Naive B cell (primary cell): Measurements from ENCODE around the gene CSF2. TPM values are rescaled to one million over a fixed set of nuclear protein-coding genes. Genes with fewer than 3 reads are reported as not detected.

ENCODE experiments used
- ATAC-seq, 2 donors: fragments of 150-1000 bp; cut with Tn5 transposase; 2 replicates each; pipeline ENCODE4 v1.10.0; 2021; ENCODE audit warnings: low read depth in 2 of 2, mild to moderate bottlenecking in 2 of 2, moderate library complexity in 2 of 2
- DNase-seq: peaks from one replicate; pipeline ENCODE4 v3.0.0; 2022
- H3K27ac Mint-ChIP-seq, 6 donors: one replicate each; pipeline ENCODE4 v1.8.0; 2020 to 2022; ENCODE audit warnings: mild to moderate bottlenecking in 6 of 6, mixed read lengths in 6 of 6, moderate library complexity in 5 of 6, inconsistent platforms in 2 of 6
- H3K27me3 Mint-ChIP-seq, 3 donors: one replicate each; pipeline ENCODE4 v1.8.0; 2021 to 2022; ENCODE audit warnings: mixed read lengths in 3 of 3, mild to moderate bottlenecking in 1 of 3
- H3K36me3 Mint-ChIP-seq, 2 donors: one replicate each; pipeline ENCODE4 v1.8.0; 2020 to 2022; ENCODE audit warnings: mixed read lengths in 2 of 2, inconsistent platforms in 1 of 2, mild to moderate bottlenecking in 1 of 2
- H3K4me1 Mint-ChIP-seq, 3 donors: one replicate each; pipeline ENCODE4 v1.8.0; 2020 to 2022; ENCODE audit warnings: mixed read lengths in 3 of 3, inconsistent platforms in 1 of 3, mild to moderate bottlenecking in 1 of 3, moderate library complexity in 1 of 3
- H3K4me3 Mint-ChIP-seq, 8 donors: one replicate each; pipeline ENCODE4 v1.8.0; 2020 to 2022; ENCODE audit warnings: mild to moderate bottlenecking in 8 of 8, mixed read lengths in 8 of 8, moderate library complexity in 8 of 8, inconsistent platforms in 2 of 8
- H3K9me3 Mint-ChIP-seq, 7 donors: one replicate each; pipeline ENCODE4 v1.8.0; 2020 to 2022; ENCODE audit warnings: mixed read lengths in 7 of 7, mild to moderate bottlenecking in 5 of 7, inconsistent platforms in 2 of 7, moderate library complexity in 1 of 7
- polyA plus RNA-seq, 6 donors: library from polyadenylated mRNA; unstranded; fragments of 300-500 nt; fragmentation: Illumina TruSeq; gene quantifications; one replicate each; pipeline ENCODE4 v1.2.3, GENCODE V29; 2021; ENCODE audit warnings: low read depth in 6 of 6

The CSF2 gene
- not detected for polyA plus RNA-seq

- H3K4me3 Mint-ChIP-seq = no peak within 1 kb of the TSS
These were observed at the start of gene CSF2 for GRCh38 chr5:132073231-132074013. Gene CSF2, plus strand, starts transcription at chr5:132073789. Its CDS starts 35 bp downstream, at chr5:132073824.

DNA sequence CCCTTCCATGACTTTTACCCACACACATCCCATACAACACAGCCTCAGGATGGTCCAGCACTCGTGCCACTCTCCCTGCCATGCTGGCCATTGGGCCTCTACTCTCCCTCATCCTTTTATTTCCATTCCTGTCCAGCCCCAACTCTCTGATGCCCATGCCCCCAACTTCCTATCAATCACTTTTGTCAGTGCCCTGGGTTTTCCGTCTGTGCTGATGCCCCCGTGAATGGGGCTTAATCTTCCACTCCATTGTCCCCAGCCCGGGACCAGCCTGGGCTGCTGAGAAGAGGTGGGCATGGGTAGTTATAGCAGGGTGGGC is 49.5 kb upstream of the CSF2 start:
- Mint-ChIP-seq H3K36me3 (no peaks in the 10 kb centered on the region), H3K27me3 (peaks cover 22 to 32% (median 22%) of the 10 kb centered on the region in 3 donors), H3K9me3 (no peaks in the 10 kb centered on the region), H3K4me3 (no peak overlapping the region), H3K27ac (no peak overlapping the region), H3K4me1 (no peaks in the 10 kb centered on the region)
- DNase-seq (no peak), ATAC-seq (no peak)

More at GRCh38 chr5:132073231-132074013, at the start of gene CSF2:
- Mint-ChIP-seq H3K27me3 (no peaks in the 10 kb centered on the region), H3K4me1 (no peaks in the 10 kb centered on the region), H3K9me3 (no peaks in the 10 kb centered on the region), H3K27ac (no peak within 1 kb of the TSS), H3K36me3 (no peaks in the 10 kb centered on the region)
- ATAC-seq (no peak), DNase-seq (no peak)

DNA sequence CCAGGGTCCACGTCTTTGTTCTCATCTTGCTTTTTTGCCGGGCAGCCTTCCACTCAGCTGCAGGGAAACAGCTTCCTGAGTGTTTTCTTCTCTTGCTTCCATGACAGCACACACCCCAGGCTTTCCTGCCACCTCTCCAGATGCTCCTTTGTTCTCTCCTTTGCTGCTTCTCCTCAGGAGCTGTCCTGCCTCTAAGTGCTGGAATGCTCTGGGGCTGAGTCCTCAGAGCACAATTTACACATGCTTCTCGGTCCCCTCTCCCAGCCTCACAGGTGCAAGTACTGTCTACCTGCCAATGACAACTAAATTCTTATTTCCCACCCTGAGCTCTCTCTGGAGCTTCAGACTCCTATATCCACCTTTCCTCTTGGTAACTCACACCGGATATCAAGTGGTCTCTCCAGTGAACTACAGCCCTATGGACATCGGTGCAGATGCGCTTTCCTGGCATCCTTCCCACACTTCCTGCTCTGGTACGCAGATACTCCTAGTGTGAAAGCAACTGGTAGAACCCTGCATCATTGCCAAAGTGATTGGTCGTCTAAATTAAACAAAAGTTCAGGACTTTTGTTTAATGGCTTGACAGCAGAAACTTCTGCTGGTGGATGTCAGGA is 48.7 kb upstream of the CSF2 start:
- Mint-ChIP-seq H3K27ac (no peak overlapping the region), H3K4me3 (no peak overlapping the region), H3K4me1 (no peaks in the 10 kb centered on the region), H3K27me3 (peaks cover 25 to 36% (median 30%) of the 10 kb centered on the region in 3 donors), H3K9me3 (no peaks in the 10 kb centered on the region), H3K36me3 (peaks cover 0 to 7% of the 10 kb centered on the region in 2 donors)
- ATAC-seq = no peak
- no peak for DNase-seq

DNA sequence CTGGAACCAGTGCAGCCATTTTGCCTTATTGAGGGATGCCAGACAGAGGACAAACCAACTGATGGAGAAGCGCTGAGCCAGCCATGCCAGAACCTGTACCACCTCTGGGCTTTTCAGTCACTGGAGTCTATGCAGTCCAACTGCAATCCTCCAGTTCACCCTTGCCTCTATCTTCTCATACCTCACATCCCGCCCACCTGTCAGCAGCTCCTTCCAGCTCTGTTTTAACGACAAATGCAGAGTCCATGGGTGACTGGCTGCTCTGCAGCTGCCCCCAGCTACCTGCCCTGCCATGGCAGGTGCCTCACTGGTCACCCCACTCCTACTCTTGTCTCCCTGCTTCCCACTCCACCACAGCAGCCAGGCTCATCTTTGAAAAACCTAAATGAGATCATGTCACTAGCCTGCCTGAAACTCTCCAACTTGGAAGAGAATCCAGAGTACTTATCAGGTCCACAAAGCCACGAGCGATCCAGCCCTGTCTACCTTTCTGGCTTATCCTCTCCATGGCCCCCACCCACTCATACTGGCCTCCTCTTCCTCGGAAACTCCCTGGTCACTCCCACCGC is 48.1 kb upstream of the CSF2 start:
- ATAC-seq = no peak
- no peak for DNase-seq
- Mint-ChIP-seq H3K27ac (no peak overlapping the region), H3K9me3 (no peaks in the 10 kb centered on the region), H3K27me3 (peaks cover 27 to 36% (median 33%) of the 10 kb centered on the region in 3 donors), H3K36me3 (peaks cover 0 to 11% of the 10 kb centered on the region in 2 donors), H3K4me3 (no peak overlapping the region), H3K4me1 (no peaks in the 10 kb centered on the region)

DNA sequence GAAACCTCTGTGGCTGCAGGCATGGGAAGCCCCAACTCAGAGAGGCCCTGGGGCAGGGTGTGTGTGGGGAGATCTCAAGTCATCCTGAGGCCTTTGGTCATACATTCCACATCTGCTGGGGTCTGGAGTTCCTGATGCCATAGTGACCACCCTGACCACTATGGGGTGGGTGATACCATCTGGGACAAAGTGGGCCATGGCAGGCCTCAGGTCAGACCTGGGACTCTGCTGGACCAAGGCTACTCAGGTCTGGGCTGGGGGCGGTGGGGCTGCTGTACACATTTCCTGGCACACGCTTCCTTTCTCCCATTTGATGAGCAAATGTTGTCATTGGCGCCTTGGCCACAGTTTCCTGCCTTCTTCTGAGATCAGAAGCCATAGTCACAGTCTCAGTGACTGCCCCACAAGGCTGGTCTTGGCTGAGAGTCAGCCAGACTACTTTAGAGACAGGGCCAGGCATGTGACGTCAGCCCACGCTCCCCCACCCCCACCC is 47.0 kb upstream of the CSF2 start:
- no peak for DNase-seq
- peaks cover 0 to 11% of the 10 kb centered on the region in 2 donors for H3K36me3 Mint-ChIP-seq
- H3K4me1 Mint-ChIP-seq = no peaks in the 10 kb centered on the region
- no peak overlapping the region for H3K4me3 Mint-ChIP-seq
- no peak for ATAC-seq
- no peak overlapping the region for H3K27ac Mint-ChIP-seq
- H3K9me3 Mint-ChIP-seq = no peaks in the 10 kb centered on the region
- peaks cover 25 to 29% (median 29%) of the 10 kb centered on the region in 3 donors for H3K27me3 Mint-ChIP-seq

GRCh38 chr5:132027027-132027426 is 46.6 kb upstream of the CSF2 start:
- H3K27ac Mint-ChIP-seq = no peak overlapping the region
- H3K9me3 Mint-ChIP-seq = peaks cover 0 to 1% (median 0%) of the 10 kb centered on the region in 7 donors
- H3K27me3 Mint-ChIP-seq = peaks cover 29 to 33% (median 32%) of the 10 kb centered on the region in 3 donors
- peaks cover 0 to 11% of the 10 kb centered on the region in 2 donors for H3K36me3 Mint-ChIP-seq
- no peak for DNase-seq
- ATAC-seq = no peak
- no peak overlapping the region for H3K4me3 Mint-ChIP-seq
- H3K4me1 Mint-ChIP-seq = no peaks in the 10 kb centered on the region

DNA sequence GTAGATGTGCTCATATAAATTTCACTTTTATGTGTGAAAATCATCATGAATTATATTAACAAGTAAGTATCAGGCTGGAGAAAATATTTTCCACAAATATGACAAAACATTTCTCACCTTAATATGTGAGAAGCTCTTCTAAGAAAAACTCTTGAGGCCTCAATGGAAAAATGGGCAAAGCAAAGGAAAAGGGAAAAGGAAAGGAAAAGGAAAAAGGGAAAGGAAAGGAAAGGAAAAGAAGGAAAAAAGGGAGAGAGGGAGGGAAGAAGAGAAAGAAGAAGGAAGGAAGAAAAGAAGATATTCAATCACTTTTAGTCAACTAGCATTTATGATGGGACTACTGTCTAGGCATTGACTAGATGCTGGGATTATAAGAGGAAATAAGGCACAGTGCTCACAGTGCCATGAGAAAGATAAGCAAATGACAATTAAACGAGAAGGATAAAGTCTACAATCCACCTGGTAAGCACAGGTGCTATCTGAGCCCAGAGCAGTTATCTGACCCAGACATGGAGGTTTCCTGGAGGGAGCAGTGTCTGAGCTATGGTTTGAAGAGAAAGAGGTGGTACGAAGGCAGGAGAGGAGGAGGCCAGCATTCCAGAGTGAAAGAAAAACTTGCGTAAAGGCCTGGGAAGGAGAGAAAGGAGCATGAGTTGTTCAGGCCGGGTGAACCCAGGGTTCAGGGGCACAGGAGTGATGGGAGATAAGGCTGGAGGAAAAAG is 43.8 kb upstream of the CSF2 start:
- H3K4me1 Mint-ChIP-seq = no peaks in the 10 kb centered on the region
- peaks cover 5 to 23% (median 14%) of the 10 kb centered on the region in 7 donors for H3K9me3 Mint-ChIP-seq
- no peak overlapping the region for H3K27ac Mint-ChIP-seq
- H3K36me3 Mint-ChIP-seq = peaks cover 17 to 26% of the 10 kb centered on the region in 2 donors
- ATAC-seq = no peak
- DNase-seq = no peak
- H3K4me3 Mint-ChIP-seq = no peak overlapping the region
- peaks cover 29 to 53% (median 52%) of the 10 kb centered on the region in 3 donors for H3K27me3 Mint-ChIP-seq

- H3K36me3 Mint-ChIP-seq = peaks cover 17 to 26% of the 10 kb centered on the region in 2 donors
- DNase-seq = no peak
- no peak overlapping the region for H3K27ac Mint-ChIP-seq
- H3K9me3 Mint-ChIP-seq = peaks cover 5 to 23% (median 15%) of the 10 kb centered on the region in 7 donors
- no peaks in the 10 kb centered on the region for H3K4me1 Mint-ChIP-seq
- no peak for ATAC-seq
- peaks cover 29 to 53% (median 52%) of the 10 kb centered on the region in 3 donors for H3K27me3 Mint-ChIP-seq
- H3K4me3 Mint-ChIP-seq = no peak overlapping the region
These were observed 43.0 kb upstream of the CSF2 start for GRCh38 chr5:132030610-132031009.

DNA sequence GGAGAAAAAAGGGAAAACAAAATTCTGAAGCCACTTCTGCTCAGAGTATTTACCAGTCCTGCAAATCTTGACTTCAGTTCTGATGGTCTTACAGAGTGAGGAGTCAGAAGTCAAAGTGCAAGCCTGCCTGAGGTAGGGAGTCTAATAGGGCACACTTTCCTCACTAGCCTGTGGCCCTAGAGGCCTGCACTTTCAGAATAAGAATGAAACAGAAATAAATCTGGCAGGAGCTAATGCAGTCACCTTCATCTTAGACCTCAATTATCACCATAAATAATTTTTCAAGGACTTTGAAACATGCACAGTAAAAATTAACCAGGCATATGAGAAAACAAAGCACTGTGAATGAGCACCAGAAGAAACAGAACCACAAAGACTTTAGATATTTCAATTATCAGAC is 41.4 kb upstream of the CSF2 start:
- Mint-ChIP-seq H3K9me3 (peaks cover 5 to 26% (median 17%) of the 10 kb centered on the region in 7 donors), H3K4me1 (no peaks in the 10 kb centered on the region), H3K4me3 (no peak overlapping the region), H3K27me3 (peaks cover 29 to 53% (median 49%) of the 10 kb centered on the region in 3 donors), H3K36me3 (peaks cover 17 to 26% of the 10 kb centered on the region in 2 donors), H3K27ac (no peak overlapping the region)
- DNase-seq (no peak), ATAC-seq (no peak)

DNA sequence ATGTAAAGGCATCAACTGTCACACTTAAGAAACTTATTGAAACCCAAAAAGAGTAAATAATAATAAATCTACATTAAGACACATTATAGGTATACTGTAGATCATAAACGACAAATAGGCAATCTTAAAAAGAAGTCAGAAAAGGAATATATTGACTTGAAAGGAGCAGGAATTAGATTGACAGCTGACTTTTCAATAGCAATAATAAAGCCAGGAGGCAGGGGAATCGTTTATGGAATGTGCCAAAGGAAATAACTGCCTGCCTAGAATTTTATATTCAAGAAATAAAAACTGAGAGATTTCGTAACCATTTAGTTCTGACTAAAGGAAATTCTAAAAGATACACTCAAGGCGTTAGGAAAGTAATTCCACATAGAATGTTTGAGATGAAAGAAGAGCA is 40.5 kb upstream of the CSF2 start:
- Mint-ChIP-seq H3K4me3 (no peak overlapping the region), H3K4me1 (no peaks in the 10 kb centered on the region), H3K36me3 (peaks cover 17 to 26% of the 10 kb centered on the region in 2 donors), H3K27me3 (peaks cover 23 to 44% (median 40%) of the 10 kb centered on the region in 3 donors), H3K9me3 (peaks cover 8 to 35% (median 21%) of the 10 kb centered on the region in 7 donors), H3K27ac (no peak overlapping the region)
- DNase-seq (no peak), ATAC-seq (no peak)

DNA sequence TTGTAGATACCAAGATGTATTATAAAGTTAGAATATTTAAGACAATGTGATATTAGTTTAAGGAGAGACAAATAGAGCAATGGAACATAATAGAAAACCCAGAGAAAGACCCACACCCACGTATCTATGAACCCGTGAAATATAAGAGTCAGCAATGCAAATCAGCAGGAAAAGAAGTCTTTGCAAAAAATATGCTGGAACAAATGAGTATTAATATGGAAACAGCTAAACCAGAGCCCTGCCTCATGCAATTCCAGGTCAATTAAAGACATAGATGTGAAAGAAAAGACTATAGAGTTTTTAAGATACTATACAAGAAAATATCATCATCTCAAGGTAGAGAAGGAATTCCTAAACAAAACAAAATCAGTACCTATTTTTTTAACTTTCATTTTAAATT is 36.2 kb upstream of the CSF2 start:
- Mint-ChIP-seq H3K36me3 (peaks cover 14 to 21% of the 10 kb centered on the region in 2 donors), H3K9me3 (peaks cover 12 to 42% (median 25%) of the 10 kb centered on the region in 7 donors), H3K4me1 (no peaks in the 10 kb centered on the region), H3K27ac (no peak overlapping the region), H3K4me3 (no peak overlapping the region), H3K27me3 (peaks cover 22 to 48% (median 42%) of the 10 kb centered on the region in 3 donors)
- ATAC-seq (no peak), DNase-seq (no peak)

DNA sequence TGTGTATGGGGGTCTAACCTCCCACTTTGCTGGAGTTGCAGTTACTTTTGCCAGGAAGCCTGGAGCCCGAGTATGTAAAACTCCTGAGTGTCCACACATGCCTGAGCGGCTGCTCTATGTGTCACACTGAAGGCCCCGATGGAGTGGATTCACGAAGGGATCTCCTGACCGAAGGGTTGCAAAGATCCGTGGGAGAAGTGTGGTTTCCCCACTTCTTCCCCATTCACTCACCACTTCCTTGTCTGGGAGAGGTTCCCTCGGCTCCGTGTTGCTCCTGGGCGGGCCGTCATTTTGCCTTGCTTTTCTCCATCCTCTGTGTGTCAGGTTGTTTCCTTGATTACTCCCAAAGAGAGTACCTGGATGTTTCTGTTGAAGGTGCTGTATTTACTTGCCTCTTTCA is 29.4 kb upstream of the CSF2 start:
- peaks cover 0 to 3% of the 10 kb centered on the region in 2 donors for H3K36me3 Mint-ChIP-seq
- H3K27ac Mint-ChIP-seq = no peak overlapping the region
- H3K9me3 Mint-ChIP-seq = peaks cover 0 to 7% (median 2%) of the 10 kb centered on the region in 7 donors
- peaks cover 27 to 44% (median 43%) of the 10 kb centered on the region in 3 donors for H3K27me3 Mint-ChIP-seq
- no peak for DNase-seq
- H3K4me1 Mint-ChIP-seq = no peaks in the 10 kb centered on the region
- ATAC-seq = no peak
- no peak overlapping the region for H3K4me3 Mint-ChIP-seq

DNA sequence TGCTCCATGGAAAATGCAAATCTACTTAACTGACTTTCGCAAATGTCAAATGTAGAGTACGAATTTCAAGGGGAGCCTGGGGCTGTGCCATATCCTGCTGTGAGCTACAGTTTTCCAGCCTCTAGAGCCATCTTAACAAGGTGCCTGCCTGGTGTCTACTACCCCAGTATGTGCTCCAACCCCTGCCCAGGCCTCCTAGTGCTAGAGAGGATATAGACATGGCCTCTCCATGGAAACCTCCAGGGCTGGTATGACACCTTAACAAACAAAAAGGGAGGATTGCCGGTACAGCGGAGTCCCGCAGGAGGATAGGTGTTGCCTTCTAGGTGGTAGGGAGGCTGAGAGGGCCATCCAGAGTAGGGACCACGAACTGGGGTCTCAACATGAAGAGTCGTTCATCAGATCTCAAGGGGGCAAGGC is 26.7 kb upstream of the CSF2 start:
- ATAC-seq = no peak
- peaks cover 15 to 32% (median 27%) of the 10 kb centered on the region in 3 donors for H3K27me3 Mint-ChIP-seq
- H3K9me3 Mint-ChIP-seq = peaks cover 0 to 6% (median 0%) of the 10 kb centered on the region in 7 donors
- peaks cover 0 to 3% of the 10 kb centered on the region in 2 donors for H3K36me3 Mint-ChIP-seq
- H3K4me1 Mint-ChIP-seq = no peaks in the 10 kb centered on the region
- DNase-seq = no peak
- H3K4me3 Mint-ChIP-seq = no peak overlapping the region
- no peak overlapping the region for H3K27ac Mint-ChIP-seq
